IMR-90 (cell line): ENCODE measurements around the gene MICAL2. TPM values are rescaled to one million over a fixed set of nuclear protein-coding genes. Genes with fewer than 3 reads are reported as not detected.

Experiments used
- ATAC-seq: fragments of 200-7000 bp; cut with Tn5 transposase; 2 replicates; pipeline ENCODE4 v1.9.1; 2020; ENCODE audit warnings: low read depth, mild to moderate bottlenecking, moderate library complexity
- BruUV-seq: library from RNA; stranded (reverse); fragments of 400-500 nt; replicated peaks from 2 replicates; lab custom pipeline; 2021; lab: Mats Ljungman, UMichigan
- CTCF ChIA-PET: fragments of 300-600 bp; formaldehyde crosslinking; extraction: SDS; loops from one replicate; lab custom pipeline; 2021; ENCODE audit warnings: antibody characterized with exemption; lab: Yijun Ruan, JAX
- POLR2A ChIA-PET: fragments of 300-600 bp; sonication (Branson Sonifier 250); formaldehyde crosslinking; loops from one replicate; lab custom pipeline; 2022; ENCODE audit warnings: antibody characterized with exemption; ENCODE audit not compliant: unreplicated experiment; lab: Charles Lee
- DNase-seq: peaks from one replicate; pipeline ENCODE4 v3.0.0; 2013
- H2AFZ ChIP-seq: replicated peaks from 2 replicates; pipeline ENCODE3; 2013; ENCODE audit warnings: low read length, mild to moderate bottlenecking; ENCODE audit not compliant: poor library complexity
- H2AK5ac ChIP-seq: 2 replicates; pipeline ENCODE4 v1.6.1; 2013; ENCODE audit warnings: low read depth, low read length, inconsistent platforms
- H2AK9ac ChIP-seq: replicated peaks from 2 replicates; pipeline ENCODE3; 2013; ENCODE audit warnings: mild to moderate bottlenecking, low read depth, low read length, moderate library complexity; ENCODE audit not compliant: poor library complexity
- H2BK120ac ChIP-seq: 2 replicates; pipeline ENCODE4 v1.6.1; 2013; ENCODE audit warnings: low read depth, low read length, inconsistent platforms
- H2BK15ac ChIP-seq: 3 replicates; pipeline ENCODE4 v1.6.1; 2013; ENCODE audit warnings: low read depth, low read length, inconsistent platforms
- H2BK20ac ChIP-seq: 2 replicates; pipeline ENCODE4 v1.6.1; 2013; ENCODE audit warnings: low read depth, mild to moderate bottlenecking, inconsistent platforms, low read length, moderate library complexity
- H2BK5ac ChIP-seq: 2 replicates; pipeline ENCODE4 v1.6.1; 2013; ENCODE audit warnings: mild to moderate bottlenecking, low read depth, low read length, inconsistent platforms; ENCODE audit not compliant: poor library complexity, severe bottlenecking
- H3K14ac ChIP-seq: replicated peaks from 2 replicates; pipeline ENCODE4 v1.6.1; 2013; ENCODE audit warnings: low read depth, low read length, inconsistent platforms
- H3K18ac ChIP-seq: 2 replicates; pipeline ENCODE4 v1.6.1; 2013; ENCODE audit warnings: low read depth, low read length, control low read depth
- H3K23ac ChIP-seq: 2 replicates; pipeline ENCODE4 v1.6.1; 2013; ENCODE audit warnings: low read depth, low read length, inconsistent platforms
- H3K27ac ChIP-seq: 2 replicates; pipeline ENCODE4 v1.5.1; 2013; ENCODE audit warnings: mild to moderate bottlenecking, control low read depth, low read length; ENCODE audit not compliant: insufficient read depth
- H3K27me3 ChIP-seq: 2 replicates; pipeline ENCODE4 v1.6.1; 2013; ENCODE audit warnings: low read length; ENCODE audit not compliant: control insufficient read depth, insufficient read depth
- H3K36me3 ChIP-seq: 2 replicates; pipeline ENCODE4 v1.6.1; 2013; ENCODE audit warnings: low read length, mixed read lengths; ENCODE audit not compliant: control insufficient read depth, insufficient read depth
- H3K4ac ChIP-seq: 2 replicates; pipeline ENCODE4 v1.6.1; 2013; ENCODE audit warnings: low read depth, low read length, inconsistent platforms
- H3K4me1 ChIP-seq: 2 replicates; pipeline ENCODE4 v1.6.1; 2013; ENCODE audit warnings: low read length, mixed read lengths; ENCODE audit not compliant: control insufficient read depth, insufficient read depth
- H3K4me2 ChIP-seq: 2 replicates; pipeline ENCODE4 v1.6.1; 2013; ENCODE audit warnings: low read depth, mild to moderate bottlenecking, control low read depth, low read length, moderate library complexity
- H3K4me3 ChIP-seq: 2 replicates; pipeline ENCODE4 v1.5.1; 2013; ENCODE audit warnings: low read depth, mild to moderate bottlenecking, control low read depth, low read length, moderate library complexity; ENCODE audit not compliant: insufficient read depth
- H3K56ac ChIP-seq: 2 replicates; pipeline ENCODE4 v1.6.1; 2013; ENCODE audit warnings: low read length, inconsistent platforms; ENCODE audit not compliant: insufficient read depth; ENCODE audit errors: extremely low read depth
- H3K79me1 ChIP-seq, 2 experiments: 2 replicates each; pipeline ENCODE4 v1.6.1; 2013; ENCODE audit warnings: low read length in 2 of 2, inconsistent platforms in 1 of 2, low read depth in 1 of 2
- H3K9ac ChIP-seq: 2 replicates; pipeline ENCODE4 v1.6.1; 2013; ENCODE audit warnings: low read depth, low read length, control low read depth
- H3K9me1 ChIP-seq: 2 replicates; pipeline ENCODE4 v1.6.1; 2013; ENCODE audit warnings: low read length, inconsistent platforms; ENCODE audit not compliant: insufficient read depth
- H3K9me3 ChIP-seq: 2 replicates; pipeline ENCODE4 v1.6.1; 2013; ENCODE audit warnings: low read length; ENCODE audit not compliant: control insufficient read depth, insufficient read depth
- H4K20me1 ChIP-seq: 2 replicates; pipeline ENCODE4 v1.6.1; 2013; ENCODE audit warnings: low read length, inconsistent platforms; ENCODE audit not compliant: insufficient read depth
- H4K5ac ChIP-seq: 2 replicates; pipeline ENCODE4 v1.6.1; 2013; ENCODE audit warnings: mild to moderate bottlenecking, low read depth, low read length, control low read depth
- H4K8ac ChIP-seq, 2 experiments: 2 replicates each; pipeline ENCODE4 v1.6.1; 2013; ENCODE audit warnings: low read depth in 2 of 2, low read length in 2 of 2, control low read depth in 1 of 2, inconsistent platforms in 1 of 2
- H4K91ac ChIP-seq: 2 replicates; pipeline ENCODE4 v1.6.1; 2013; ENCODE audit warnings: low read depth, low read length, inconsistent platforms; ENCODE audit not compliant: insufficient read depth
- BHLHE40 ChIP-seq: fragments of 150-350 bp; IDR thresholded peaks from 2 replicates; pipeline ENCODE4 v1.6.1; 2016; ENCODE audit warnings: mild to moderate bottlenecking, low read depth, low read length
- FOS ChIP-seq: fragments of 150-350 bp; IDR thresholded peaks from 2 replicates; pipeline ENCODE4 v1.6.1; 2016; ENCODE audit warnings: low read depth, low read length
- MAFK ChIP-seq: IDR thresholded peaks from 2 replicates; pipeline ENCODE4 v1.6.1; 2012; ENCODE audit warnings: low read depth, low read length, improper control_type of control experiment
- NFE2L2 ChIP-seq: fragments of 150-350 bp; IDR thresholded peaks from 2 replicates; pipeline ENCODE4 v1.6.1; 2016; ENCODE audit warnings: low read depth, mild to moderate bottlenecking, low read length
- POLR2A ChIP-seq: IDR thresholded peaks from 2 replicates; pipeline ENCODE4 v1.6.1; 2012; ENCODE audit warnings: mild to moderate bottlenecking, low read depth, low read length
- RAD21 ChIP-seq: IDR thresholded peaks from 2 replicates; pipeline ENCODE4 v1.6.1; 2012; ENCODE audit warnings: low read length, improper control_type of control experiment
- RFX5 ChIP-seq: IDR thresholded peaks from 2 replicates; pipeline ENCODE4 v1.8.0; 2012; ENCODE audit warnings: low read depth, mild to moderate bottlenecking, low read length, moderate library complexity
- WGBS, 2 experiments: methylation state at CpG; one replicate each; pipeline versions ENCODE4 v1.1.5 to v1.1.7; 2013; ENCODE audit warnings: missing lambda C conversion rate in 2 of 2; ENCODE audit not compliant: insufficient read length in 1 of 2; ENCODE audit errors: extremely low coverage in 2 of 2; 5-methylcytosine and 5-hydroxymethylcytosine counted together
- dilution Hi-C: fragments of 300-500 bp; cut with HindIII; formaldehyde crosslinking; loops from one replicate; pipeline ENCODE4 v1.14.3; 2018; ENCODE audit warnings: low sequenced_read_pairs; ENCODE audit not compliant: unreplicated experiment
- in situ Hi-C: fragments of 300-500 bp; cut with MboI; formaldehyde crosslinking; loops from 3 replicates; pipeline ENCODE4 v1.14.3; 2019; ENCODE audit warnings: low sequenced_read_pairs, inconsistent platforms, mixed read lengths
- intact Hi-C: fragments of 100-400 bp; cut with micrococcal nuclease; formaldehyde crosslinking; loops from 2 replicates; pipeline ENCODE4 v1.10.0; 2022
- polyA plus RNA-seq, 3 experiments: library from polyadenylated mRNA; depleted of rRNA; stranded (reverse); fragments of >200 nt; gene quantifications; 2 replicates each; pipeline ENCODE4 v1.2.3, GENCODE V29; 2012; ENCODE audit warnings: low replicate concordance in 1 of 3
- total RNA-seq: library from RNA; depleted of rRNA; stranded (reverse); fragments of >200 nt; gene quantifications from 2 replicates; pipeline ENCODE4 v1.2.3, GENCODE V29; 2012
- TF ChIP-seq, protein P1 (sequence below): conservative IDR thresholded peaks from 2 replicates; pipeline ENCODE4 v1.5.1; 2012; ENCODE audit warnings: mild to moderate bottlenecking, low read depth, low read length, improper control_type of control experiment
- TF ChIP-seq, protein P2 (sequence below): fragments of 150-350 bp; IDR thresholded peaks from 2 replicates; pipeline ENCODE4 v1.6.1; 2016; ENCODE audit warnings: low read depth, mild to moderate bottlenecking, low read length, moderate library complexity, borderline replicate concordance
- TF ChIP-seq, protein P3 (sequence below): fragments of 150-350 bp; IDR thresholded peaks from 2 replicates; pipeline ENCODE4 v1.6.1; 2017; ENCODE audit warnings: mild to moderate bottlenecking, antibody characterized with exemption, low read length, low read depth

MICAL2 gene
- total and polyA plus RNA-seq, 2 of the 4 experiments (the other 2 are of a cell fraction): 170 to 336 TPM

DNA sequence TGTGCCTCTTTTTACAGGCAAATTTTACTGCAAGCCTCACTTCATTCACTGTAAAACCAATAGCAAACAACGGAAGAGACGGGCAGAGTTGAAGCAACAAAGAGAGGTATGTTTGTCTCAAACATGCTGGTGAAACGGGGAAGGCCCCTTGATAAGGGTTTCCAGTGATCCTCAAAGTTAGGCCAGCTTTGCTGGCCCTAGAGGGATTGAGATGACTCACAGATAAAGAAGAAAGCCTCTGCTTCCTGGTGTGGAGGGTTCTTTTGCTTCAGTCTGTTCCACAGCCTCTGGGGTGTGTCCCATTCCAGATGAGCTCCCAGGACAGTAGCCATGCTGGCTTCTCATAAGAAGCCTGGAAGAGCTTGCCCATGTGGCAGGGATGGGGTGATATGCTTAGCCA is 148.1 kb downstream of the MICAL2 start:
- H3K14ac ChIP-seq: no peak overlapping the region
- peak overlapping the region; percentile 74 for H2AK9ac ChIP-seq
- H3K4me1 ChIP-seq: peaks cover 6% of the 10 kb centered on the region; the same call in 1 of the 2 replicates
- H3K36me3 ChIP-seq: peaks cover 68% of the 10 kb centered on the region
- no TSS peak for BruUV-seq
- no peak overlapping the region for H2AFZ ChIP-seq
- no peak overlapping the region; the same call in 1 of the 2 replicates for H3K9ac ChIP-seq
- no peak overlapping the region for H3K56ac ChIP-seq
- no peak overlapping the region for H2BK120ac ChIP-seq
- peaks cover 24 to 78% of the 10 kb centered on the region in 2 experiments for H3K79me1 ChIP-seq
- no peak overlapping the region for H3K4me3 ChIP-seq
- dilution Hi-C loops (no loop called here), intact Hi-C loops (no loop called here), in situ Hi-C loops (loop anchor here (25.0 kb wide), 1 partner anchor 1471 kb away; no protein-coding TSS in a partner anchor)
- no peak overlapping the region for H3K4me2 ChIP-seq
- CTCF ChIA-PET: no interaction called here
- peaks cover 20% of the 10 kb centered on the region for H3K9me1 ChIP-seq
- WGBS, 2 experiments: 83% methylated on average over 1 of the region's 3 CpGs; no CpG with 5 or more reads in 1 of the 2 experiments
- H2AK5ac ChIP-seq: peak overlapping the region; percentile 24; the same call in 1 of the 2 replicates
- H2BK15ac ChIP-seq: no peak overlapping the region
- DNase-seq: peak; percentile 60
- no peaks in the 10 kb centered on the region for H4K20me1 ChIP-seq
- no peak overlapping the region; the same call in 1 of the 2 replicates for H3K27ac ChIP-seq
- ATAC-seq: peak; percentile 90
- H4K91ac ChIP-seq: 0 out of 2 replicates have a peak overlapping the region, but pooled peaks have one; percentile 47
- H3K9me3 ChIP-seq: no peaks in the 10 kb centered on the region
- 0 out of 2 replicates have a peak overlapping the region, but pooled peaks have one; percentile 43 for H3K23ac ChIP-seq
- no peak overlapping the region for H3K18ac ChIP-seq
- H4K8ac ChIP-seq: peak overlapping the region in 1 of 2 experiments; percentile 45; a peak in 3 of 4 replicates
- TF ChIP-seq POLR2A (no peak), RAD21 (no peak), RFX5 (no peak), NFE2L2 (no peak), BHLHE40 (no peak), FOS (no peak), MAFK (no peak)
- TF ChIP-seq, protein P1, sequence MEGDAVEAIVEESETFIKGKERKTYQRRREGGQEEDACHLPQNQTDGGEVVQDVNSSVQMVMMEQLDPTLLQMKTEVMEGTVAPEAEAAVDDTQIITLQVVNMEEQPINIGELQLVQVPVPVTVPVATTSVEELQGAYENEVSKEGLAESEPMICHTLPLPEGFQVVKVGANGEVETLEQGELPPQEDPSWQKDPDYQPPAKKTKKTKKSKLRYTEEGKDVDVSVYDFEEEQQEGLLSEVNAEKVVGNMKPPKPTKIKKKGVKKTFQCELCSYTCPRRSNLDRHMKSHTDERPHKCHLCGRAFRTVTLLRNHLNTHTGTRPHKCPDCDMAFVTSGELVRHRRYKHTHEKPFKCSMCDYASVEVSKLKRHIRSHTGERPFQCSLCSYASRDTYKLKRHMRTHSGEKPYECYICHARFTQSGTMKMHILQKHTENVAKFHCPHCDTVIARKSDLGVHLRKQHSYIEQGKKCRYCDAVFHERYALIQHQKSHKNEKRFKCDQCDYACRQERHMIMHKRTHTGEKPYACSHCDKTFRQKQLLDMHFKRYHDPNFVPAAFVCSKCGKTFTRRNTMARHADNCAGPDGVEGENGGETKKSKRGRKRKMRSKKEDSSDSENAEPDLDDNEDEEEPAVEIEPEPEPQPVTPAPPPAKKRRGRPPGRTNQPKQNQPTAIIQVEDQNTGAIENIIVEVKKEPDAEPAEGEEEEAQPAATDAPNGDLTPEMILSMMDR: no peak
- TF ChIP-seq, protein P2, sequence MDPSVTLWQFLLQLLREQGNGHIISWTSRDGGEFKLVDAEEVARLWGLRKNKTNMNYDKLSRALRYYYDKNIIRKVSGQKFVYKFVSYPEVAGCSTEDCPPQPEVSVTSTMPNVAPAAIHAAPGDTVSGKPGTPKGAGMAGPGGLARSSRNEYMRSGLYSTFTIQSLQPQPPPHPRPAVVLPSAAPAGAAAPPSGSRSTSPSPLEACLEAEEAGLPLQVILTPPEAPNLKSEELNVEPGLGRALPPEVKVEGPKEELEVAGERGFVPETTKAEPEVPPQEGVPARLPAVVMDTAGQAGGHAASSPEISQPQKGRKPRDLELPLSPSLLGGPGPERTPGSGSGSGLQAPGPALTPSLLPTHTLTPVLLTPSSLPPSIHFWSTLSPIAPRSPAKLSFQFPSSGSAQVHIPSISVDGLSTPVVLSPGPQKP: no peak
- TF ChIP-seq, protein P3, sequence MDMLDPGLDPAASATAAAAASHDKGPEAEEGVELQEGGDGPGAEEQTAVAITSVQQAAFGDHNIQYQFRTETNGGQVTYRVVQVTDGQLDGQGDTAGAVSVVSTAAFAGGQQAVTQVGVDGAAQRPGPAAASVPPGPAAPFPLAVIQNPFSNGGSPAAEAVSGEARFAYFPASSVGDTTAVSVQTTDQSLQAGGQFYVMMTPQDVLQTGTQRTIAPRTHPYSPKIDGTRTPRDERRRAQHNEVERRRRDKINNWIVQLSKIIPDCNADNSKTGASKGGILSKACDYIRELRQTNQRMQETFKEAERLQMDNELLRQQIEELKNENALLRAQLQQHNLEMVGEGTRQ: no peak
- H3K27me3 ChIP-seq: no peaks in the 10 kb centered on the region
- H3K4ac ChIP-seq: 0 out of 2 replicates have a peak overlapping the region, but pooled peaks have one; percentile 15
- H2BK5ac ChIP-seq: no peak overlapping the region
- peak overlapping the region; percentile 82; the same call in 1 of the 2 replicates for H4K5ac ChIP-seq
- POLR2A ChIA-PET: interaction anchor here (0.6 kb wide), 2 partner anchors 21 to 28 kb away, joined by 3 read pairs; no protein-coding TSS in a partner anchor
- no peak overlapping the region for H2BK20ac ChIP-seq
